SK-N-SH treated with all-trans-retinoic acid at 6 μM for 48 hours (cell line): ENCODE data around the gene PPP3CA.

Experiments
- ATAC-seq: fragments of 200-7000 bp; cut with Tn5 transposase; 3 replicates; pipeline ENCODE4 v1.9.1; 2020; ENCODE audit warnings: mild to moderate bottlenecking, moderate library complexity
- ARNTL ChIP-seq: fragments of 450-650 bp; formaldehyde crosslinking; IDR thresholded peaks from 2 replicates; pipeline ENCODE4 v1.5.0; 2020; ENCODE audit warnings: low read depth, mild to moderate bottlenecking, moderate library complexity, borderline replicate concordance
- BACH2 ChIP-seq: fragments of 250-450 bp; sonication (Bioruptor Pico); IDR thresholded peaks from 2 replicates; pipeline ENCODE4 v1.9.0; 2021; ENCODE audit warnings: mild to moderate bottlenecking, borderline replicate concordance
- CSDC2 ChIP-seq: fragments of 250-450 bp; sonication (Bioruptor Pico); IDR thresholded peaks from 2 replicates; pipeline ENCODE4 v1.5.0; 2020; ENCODE audit warnings: mild to moderate bottlenecking, moderate library complexity
- CSRNP3 ChIP-seq: fragments of 250-450 bp; sonication (Bioruptor Pico); IDR thresholded peaks from 2 replicates; pipeline ENCODE4 v1.5.1; 2021; ENCODE audit warnings: mild to moderate bottlenecking, moderate library complexity
- ESRRG ChIP-seq: fragments of 250-450 bp; sonication (Bioruptor Pico); IDR thresholded peaks from 2 replicates; pipeline ENCODE4 v1.6.1; 2021; ENCODE audit warnings: mild to moderate bottlenecking
- GLIS3 ChIP-seq: fragments of 250-450 bp; sonication (Bioruptor Pico); IDR thresholded peaks from 2 replicates; pipeline ENCODE4 v1.5.0; 2020; ENCODE audit warnings: mild to moderate bottlenecking, moderate library complexity
- ISL1 ChIP-seq: fragments of 250-450 bp; sonication (Bioruptor Pico); IDR thresholded peaks from 2 replicates; pipeline ENCODE4 v2.1.2; 2022; ENCODE audit warnings: mild to moderate bottlenecking, moderate library complexity
- OSR1 ChIP-seq: fragments of 250-450 bp; sonication (Bioruptor Pico); IDR thresholded peaks from 2 replicates; pipeline ENCODE4 v1.8.0; 2022; ENCODE audit warnings: moderate library complexity, mild to moderate bottlenecking, inconsistent platforms
- PATZ1 ChIP-seq: fragments of 250-450 bp; sonication (Bioruptor Pico); IDR thresholded peaks from 2 replicates; pipeline ENCODE4 v1.8.0; 2020; ENCODE audit warnings: mild to moderate bottlenecking, moderate library complexity, borderline replicate concordance
- PPARA ChIP-seq: fragments of 250-450 bp; sonication (Bioruptor Pico); IDR thresholded peaks from 2 replicates; pipeline ENCODE4 v1.5.0; 2020; ENCODE audit warnings: mild to moderate bottlenecking, borderline replicate concordance
- RARB ChIP-seq: fragments of 250-450 bp; sonication (Bioruptor Pico); IDR thresholded peaks from 2 replicates; pipeline ENCODE4 v1.8.0; 2021; ENCODE audit warnings: mild to moderate bottlenecking, moderate library complexity
- SNAI2 ChIP-seq: fragments of 250-450 bp; sonication (Bioruptor Pico); IDR thresholded peaks from 2 replicates; pipeline ENCODE4 v1.5.0; 2020; ENCODE audit warnings: mild to moderate bottlenecking, moderate library complexity
- TCF4 ChIP-seq: fragments of 250-450 bp; sonication (Bioruptor Pico); IDR thresholded peaks from 2 replicates; pipeline ENCODE4 v1.8.0; 2021; ENCODE audit warnings: mild to moderate bottlenecking, moderate library complexity, borderline replicate concordance
- TOX ChIP-seq: fragments of 250-450 bp; sonication (Bioruptor Pico); IDR thresholded peaks from 2 replicates; pipeline ENCODE4 v1.8.0; 2021; ENCODE audit warnings: mild to moderate bottlenecking, moderate library complexity, borderline replicate concordance
- TSHZ2 ChIP-seq: fragments of 250-450 bp; sonication (Bioruptor Pico); IDR thresholded peaks from 2 replicates; pipeline ENCODE4 v1.5.0; 2020; ENCODE audit warnings: mild to moderate bottlenecking, moderate library complexity
- ZC3H10 ChIP-seq: fragments of 250-450 bp; sonication (Bioruptor Pico); IDR thresholded peaks from 2 replicates; pipeline ENCODE4 v1.5.1; 2021; ENCODE audit warnings: mild to moderate bottlenecking, moderate library complexity
- ZFP3 ChIP-seq: fragments of 250-450 bp; sonication (Bioruptor Pico); IDR thresholded peaks from 2 replicates; pipeline ENCODE4 v1.5.0; 2020; ENCODE audit warnings: mild to moderate bottlenecking, moderate library complexity
- ZFP30 ChIP-seq: fragments of 450-650 bp; formaldehyde crosslinking; IDR thresholded peaks from 2 replicates; pipeline ENCODE4 v1.5.0; 2022; ENCODE audit warnings: mild to moderate bottlenecking, moderate library complexity
- ZNF565 ChIP-seq: fragments of 450-650 bp; formaldehyde crosslinking; conservative IDR thresholded peaks from 2 replicates; pipeline ENCODE4 v1.5.0; 2020; ENCODE audit warnings: low read depth, mild to moderate bottlenecking, moderate library complexity
- ZNF70 ChIP-seq: fragments of 450-650 bp; formaldehyde crosslinking; IDR thresholded peaks from 2 replicates; pipeline ENCODE4 v1.5.0; 2020; ENCODE audit warnings: mild to moderate bottlenecking, moderate library complexity
- ZNF8 ChIP-seq: fragments of 450-650 bp; formaldehyde crosslinking; IDR thresholded peaks from 2 replicates; pipeline ENCODE4 v1.5.0; 2020; ENCODE audit warnings: mild to moderate bottlenecking, moderate library complexity

The PPP3CA gene

GRCh38 chr4:101222156-101222845 lies 125.0 kb downstream of the PPP3CA start:
- no peak for TF ChIP-seq TCF4 (CRISPR knock-in tag)
- no peak for TF ChIP-seq SNAI2
- TF ChIP-seq RARB (CRISPR knock-in tag), result no peak
- no peak for TF ChIP-seq BACH2 (CRISPR knock-in tag)
- no peak for TF ChIP-seq OSR1
- no peak for TF ChIP-seq GLIS3 (CRISPR knock-in tag)
- no peak for TF ChIP-seq ESRRG
- no peak for TF ChIP-seq PATZ1 (CRISPR knock-in tag)
- TF ChIP-seq TOX (CRISPR knock-in tag), result no peak
- no peak for TF ChIP-seq CSDC2
- TF ChIP-seq ARNTL (CRISPR knock-in tag), result no peak
- no peak for TF ChIP-seq TSHZ2
- TF ChIP-seq ZC3H10 (CRISPR knock-in tag), result no peak
- TF ChIP-seq PPARA (CRISPR knock-in tag), result no peak
- no peak for TF ChIP-seq ZFP3 (CRISPR knock-in tag)
- no peak for TF ChIP-seq ZNF70 (CRISPR knock-in tag)
- no peak for TF ChIP-seq ZNF565
- TF ChIP-seq, all 23 proteins: peak for 0
- no peak for ATAC-seq

- ATAC-seq, result no peak
- TF ChIP-seq CSDC2, result no peak
- TF ChIP-seq PPARA (CRISPR knock-in tag), result no peak
- no peak for TF ChIP-seq TSHZ2
- no peak for TF ChIP-seq TCF4 (CRISPR knock-in tag)
- TF ChIP-seq SNAI2, result no peak
- TF ChIP-seq TOX (CRISPR knock-in tag), result no peak
- TF ChIP-seq ZNF70 (CRISPR knock-in tag), result no peak
- TF ChIP-seq ZC3H10 (CRISPR knock-in tag), result no peak
- no peak for TF ChIP-seq ZFP30 (CRISPR knock-in tag)
- no peak for TF ChIP-seq RARB (CRISPR knock-in tag)
- TF ChIP-seq GLIS3 (CRISPR knock-in tag), result no peak
- TF ChIP-seq ARNTL (CRISPR knock-in tag), result no peak
- TF ChIP-seq ISL1 (CRISPR knock-in tag), result no peak
- no peak for TF ChIP-seq OSR1
- TF ChIP-seq ZFP3 (CRISPR knock-in tag), result no peak
- TF ChIP-seq CSRNP3 (CRISPR knock-in tag), result no peak
Measured at GRCh38 chr4:101221294-101221693, 126.0 kb downstream of the PPP3CA start.

- no peak for TF ChIP-seq GLIS3 (CRISPR knock-in tag)
- TF ChIP-seq ZNF8 (CRISPR knock-in tag), result no peak
- no peak for TF ChIP-seq OSR1
- no peak for TF ChIP-seq BACH2 (CRISPR knock-in tag)
- TF ChIP-seq TOX (CRISPR knock-in tag), result no peak
- TF ChIP-seq TSHZ2, result no peak
- ATAC-seq, result no peak
Measured at GRCh38 chr4:101218894-101219293, 128.4 kb downstream of the PPP3CA start.
